Activated naive CD4-positive, alpha-beta T cell treated with anti-CD3 and anti-CD28 coated beads, Interleukin-2, amount 50 U/mL, for 24 hours (primary cell): Measurements from ENCODE around the gene ABLIM2.

ENCODE experiments used
- H3K27ac Mint-ChIP-seq: one replicate; pipeline ENCODE4 v1.8.0; 2021; ENCODE audit warnings: mild to moderate bottlenecking, mixed read lengths
- H3K27me3 Mint-ChIP-seq: one replicate; pipeline ENCODE4 v1.8.0; 2021; ENCODE audit warnings: mixed read lengths
- H3K36me3 Mint-ChIP-seq: one replicate; pipeline ENCODE4 v1.8.0; 2021; ENCODE audit warnings: mixed read lengths
- H3K4me1 Mint-ChIP-seq: one replicate; pipeline ENCODE4 v1.8.0; 2021; ENCODE audit warnings: mixed read lengths
- H3K4me3 Mint-ChIP-seq: one replicate; pipeline ENCODE4 v1.8.0; 2021; ENCODE audit warnings: mild to moderate bottlenecking, mixed read lengths
- H3K9me3 Mint-ChIP-seq: one replicate; pipeline ENCODE4 v1.8.0; 2021; ENCODE audit warnings: mixed read lengths

The ABLIM2 gene

DNA sequence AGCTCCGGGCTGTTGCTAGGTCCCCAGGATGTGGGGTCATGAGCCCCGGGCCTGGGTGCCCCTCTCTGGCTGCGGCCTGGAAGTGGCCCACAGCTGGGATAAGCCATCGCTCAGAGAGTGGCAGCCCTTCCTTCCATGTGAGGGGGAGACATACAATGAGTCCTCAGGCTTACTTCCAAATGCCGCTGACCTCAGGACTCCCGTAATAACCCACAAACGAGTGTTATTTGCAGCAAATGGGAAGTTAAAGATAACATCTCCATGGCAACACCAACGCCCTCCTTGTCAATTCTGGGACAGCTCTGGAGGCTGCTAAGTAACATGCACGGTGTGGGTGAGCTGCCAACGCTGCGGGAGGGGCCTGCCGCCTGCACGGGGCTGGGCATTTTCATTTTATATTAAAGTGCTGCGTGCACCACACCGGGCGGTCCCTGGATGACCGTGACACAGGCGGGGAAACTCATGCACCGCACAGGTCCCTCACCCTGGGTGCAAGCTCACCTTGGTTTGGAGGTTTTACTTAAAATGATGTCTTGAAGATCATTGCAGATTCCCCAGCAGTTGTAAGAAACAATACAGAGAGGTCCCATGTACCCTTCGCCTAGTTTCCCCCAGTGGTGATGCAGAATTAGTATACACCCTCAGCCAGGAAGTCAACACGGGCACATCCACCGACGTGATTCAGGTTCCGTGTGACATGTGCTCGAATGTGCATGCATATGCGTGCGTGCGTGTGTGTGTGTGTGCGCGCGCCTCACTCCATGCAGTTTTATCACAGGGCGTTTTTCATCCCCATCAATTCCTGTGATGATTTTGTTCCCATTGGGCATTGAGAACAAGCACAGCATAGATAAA is 79.4 kb downstream of the ABLIM2 start:
- Mint-ChIP-seq H3K9me3 (no peaks in the 10 kb centered on the region), H3K27me3 (no peaks in the 10 kb centered on the region), H3K27ac (no peak overlapping the region), H3K4me1 (no peaks in the 10 kb centered on the region), H3K4me3 (no peak overlapping the region), H3K36me3 (no peaks in the 10 kb centered on the region)

DNA sequence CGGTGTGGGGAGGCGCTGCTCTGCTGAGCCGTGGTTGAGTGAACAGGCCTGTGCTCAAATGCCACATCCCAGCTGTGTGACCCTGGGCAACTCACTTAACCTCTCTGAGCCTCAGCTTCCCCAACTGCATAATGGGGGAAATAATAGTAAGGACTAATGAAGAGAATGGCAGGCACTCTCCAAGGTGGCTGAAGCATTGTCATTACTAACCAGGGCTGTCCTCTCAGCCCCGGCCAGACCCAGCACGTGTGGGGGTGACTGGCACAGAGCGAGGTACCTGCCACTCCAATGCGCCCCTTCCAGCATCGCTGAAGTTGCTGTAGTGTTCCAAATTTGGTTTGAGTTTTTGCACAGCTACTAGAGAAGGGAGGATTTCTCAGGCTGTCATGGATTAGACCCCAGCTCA is 80.0 kb downstream of the ABLIM2 start:
- H3K4me1 Mint-ChIP-seq = no peaks in the 10 kb centered on the region
- no peak overlapping the region for H3K27ac Mint-ChIP-seq
- no peaks in the 10 kb centered on the region for H3K36me3 Mint-ChIP-seq
- H3K27me3 Mint-ChIP-seq = no peaks in the 10 kb centered on the region
- H3K9me3 Mint-ChIP-seq = no peaks in the 10 kb centered on the region
- H3K4me3 Mint-ChIP-seq = no peak overlapping the region

DNA sequence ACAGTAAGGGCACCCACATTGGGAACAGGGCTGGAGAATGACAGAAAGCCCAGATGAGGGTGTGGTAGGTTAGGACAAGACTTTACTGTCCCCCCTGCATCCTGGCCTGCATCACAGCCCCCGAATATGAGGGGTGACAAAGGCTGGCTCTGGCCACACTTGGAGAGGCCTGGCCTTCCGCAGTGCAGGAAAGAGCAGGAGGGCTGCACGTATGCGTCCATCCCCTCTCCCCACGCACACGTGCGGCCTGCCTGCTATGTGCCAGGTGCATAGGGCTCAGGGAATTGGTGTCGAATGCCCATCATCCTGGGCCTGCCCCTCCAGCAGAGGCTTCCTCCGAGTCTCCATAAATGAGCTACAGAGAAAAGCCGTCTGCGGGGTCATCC is 80.5 kb downstream of the ABLIM2 start:
- Mint-ChIP-seq H3K36me3 (no peaks in the 10 kb centered on the region), H3K27me3 (no peaks in the 10 kb centered on the region), H3K27ac (no peak overlapping the region), H3K4me1 (no peaks in the 10 kb centered on the region), H3K9me3 (no peaks in the 10 kb centered on the region), H3K4me3 (no peak overlapping the region)

DNA sequence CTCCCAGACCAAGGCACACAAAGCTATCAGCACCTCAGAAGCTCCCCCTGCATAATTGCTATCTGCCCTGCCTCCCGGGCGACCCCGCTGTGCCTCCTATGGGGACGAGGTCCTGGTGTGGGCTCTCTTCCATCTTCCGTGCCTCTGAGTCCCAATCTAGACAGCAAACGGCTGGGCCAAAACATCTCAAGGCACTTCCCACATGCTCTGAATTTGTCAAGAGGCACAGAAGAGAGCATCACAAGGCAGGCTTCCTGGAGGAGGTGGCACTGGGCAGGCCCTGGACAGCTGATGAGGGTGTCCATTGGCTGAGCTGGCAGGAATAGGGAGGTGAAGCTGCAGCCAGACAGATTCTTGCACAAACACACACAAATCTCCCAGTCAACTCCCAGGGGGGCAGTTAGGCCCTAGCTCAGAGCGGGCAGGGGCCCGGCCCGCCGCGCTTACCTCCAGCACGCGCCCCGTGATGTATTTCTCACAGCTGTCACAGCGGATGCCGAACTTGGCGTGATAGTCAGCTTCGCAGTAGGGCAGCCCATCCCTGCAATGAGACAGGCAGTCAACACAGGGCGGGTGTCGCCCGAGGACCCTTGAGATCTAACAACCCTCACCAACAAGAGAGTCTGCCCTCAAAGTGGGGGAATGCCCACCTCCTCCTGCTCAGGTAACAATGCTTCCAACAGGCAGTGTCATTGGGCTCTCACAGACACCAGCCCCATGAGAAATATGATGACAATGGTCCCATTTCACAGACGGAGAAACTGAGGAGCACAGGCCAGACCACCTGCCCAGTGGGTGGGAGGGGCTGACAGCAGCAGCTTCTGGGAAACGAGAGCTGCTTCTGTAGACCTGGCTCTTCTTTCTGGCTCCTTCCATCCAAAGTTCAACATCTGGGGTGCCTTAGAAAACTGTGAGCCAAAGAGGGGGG is 81.2 kb downstream of the ABLIM2 start:
- no peaks in the 10 kb centered on the region for H3K4me1 Mint-ChIP-seq
- no peaks in the 10 kb centered on the region for H3K36me3 Mint-ChIP-seq
- H3K9me3 Mint-ChIP-seq = no peaks in the 10 kb centered on the region
- H3K27me3 Mint-ChIP-seq = peaks cover 2% of the 10 kb centered on the region
- H3K27ac Mint-ChIP-seq = no peak overlapping the region
- no peak overlapping the region for H3K4me3 Mint-ChIP-seq

DNA sequence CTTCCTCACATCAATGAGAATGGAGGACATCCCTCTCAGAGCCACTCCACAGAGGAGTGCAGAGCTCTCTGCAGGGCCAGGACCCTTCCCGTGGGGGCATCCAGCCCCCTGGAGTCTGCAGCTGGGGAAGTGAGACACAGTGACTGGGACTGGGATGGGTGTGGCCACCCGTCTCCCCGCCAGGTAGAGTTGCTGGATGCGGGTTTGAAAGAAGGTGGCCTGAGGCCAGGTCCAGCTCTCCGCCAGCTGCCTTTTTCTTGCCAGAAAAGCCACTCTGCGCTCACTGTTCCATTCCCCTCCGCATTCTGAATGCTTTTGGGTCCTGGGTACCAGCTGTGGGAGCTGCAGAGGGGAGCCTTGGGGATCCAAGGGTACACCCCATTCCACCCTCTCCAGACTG is 82.6 kb downstream of the ABLIM2 start:
- H3K36me3 Mint-ChIP-seq = no peaks in the 10 kb centered on the region
- H3K9me3 Mint-ChIP-seq = no peaks in the 10 kb centered on the region
- H3K27ac Mint-ChIP-seq = no peak overlapping the region
- peaks cover 2% of the 10 kb centered on the region for H3K27me3 Mint-ChIP-seq
- no peak overlapping the region for H3K4me3 Mint-ChIP-seq
- H3K4me1 Mint-ChIP-seq = no peaks in the 10 kb centered on the region

DNA sequence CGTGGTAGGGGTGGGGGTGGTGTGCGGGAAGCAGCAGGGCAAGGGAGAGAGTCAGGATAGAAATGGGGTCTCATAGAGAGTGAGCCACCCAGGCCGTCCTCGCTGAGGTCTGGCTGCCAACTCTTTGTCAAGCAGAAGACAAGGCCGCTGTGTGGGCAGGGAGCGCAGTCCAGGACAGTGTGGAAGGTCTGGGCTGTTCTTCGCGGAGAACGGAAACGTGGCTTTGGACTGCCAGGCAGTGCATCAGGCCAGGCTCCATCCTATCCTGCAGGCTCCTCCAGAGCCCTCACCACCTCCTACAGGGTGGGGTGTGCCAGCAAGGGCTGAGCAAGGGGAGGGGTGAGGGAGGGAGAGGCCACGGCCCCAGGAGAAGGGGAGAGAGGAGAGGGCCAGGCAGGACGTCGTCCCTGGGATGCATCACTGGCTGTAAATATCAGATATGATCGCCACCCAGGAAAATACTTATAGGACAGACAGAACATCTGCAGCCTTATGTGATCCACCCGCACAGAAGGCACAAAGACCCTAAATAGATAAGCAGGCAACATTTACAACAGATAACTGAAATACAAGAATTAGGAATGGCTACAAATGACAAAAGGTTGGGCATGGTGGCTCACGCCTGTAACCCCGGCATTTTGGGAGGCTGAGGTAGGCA is 85.3 kb downstream of the ABLIM2 start:
- Mint-ChIP-seq H3K27me3 (peaks cover 2% of the 10 kb centered on the region), H3K4me1 (no peaks in the 10 kb centered on the region), H3K36me3 (no peaks in the 10 kb centered on the region), H3K9me3 (no peaks in the 10 kb centered on the region), H3K27ac (no peak overlapping the region), H3K4me3 (no peak overlapping the region)

DNA sequence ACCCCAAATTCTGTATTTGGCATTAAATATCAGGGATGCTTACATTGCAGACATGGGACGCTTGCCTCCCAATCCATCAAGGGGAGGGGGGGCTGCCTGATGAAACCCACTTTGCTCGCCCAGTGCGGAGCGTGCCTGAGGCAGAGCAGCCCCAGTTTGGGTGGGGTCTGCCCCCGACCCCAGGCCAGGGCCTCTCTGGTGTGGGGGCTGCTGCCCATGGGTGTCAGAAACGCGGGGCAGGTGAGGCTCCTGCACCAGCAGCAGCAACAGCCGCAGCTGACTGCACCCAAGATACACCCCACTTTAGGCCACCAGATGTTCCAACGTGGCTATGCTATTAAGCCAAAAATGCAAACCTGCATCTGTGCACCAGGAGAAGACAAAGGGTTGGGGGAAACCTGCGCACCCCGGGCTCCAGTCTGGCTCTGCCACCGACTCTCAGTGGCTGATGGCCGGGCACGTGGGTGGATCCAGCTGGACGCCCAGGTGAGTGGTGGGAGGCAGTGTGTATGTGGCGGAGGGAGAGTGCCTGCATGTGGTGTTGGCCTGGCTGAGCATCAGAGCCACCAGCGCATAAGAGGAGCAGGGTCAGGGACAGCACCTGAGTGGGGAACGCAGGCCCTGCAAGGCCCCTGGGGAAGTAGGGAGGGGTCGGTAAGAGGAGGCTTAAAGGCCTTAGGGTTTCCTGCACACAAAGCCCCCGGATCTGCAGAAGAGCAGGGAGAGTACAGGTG is 86.2 kb downstream of the ABLIM2 start:
- H3K4me1 Mint-ChIP-seq = no peaks in the 10 kb centered on the region
- no peaks in the 10 kb centered on the region for H3K36me3 Mint-ChIP-seq
- peaks cover 2% of the 10 kb centered on the region for H3K27me3 Mint-ChIP-seq
- no peaks in the 10 kb centered on the region for H3K9me3 Mint-ChIP-seq
- H3K27ac Mint-ChIP-seq = no peak overlapping the region
- H3K4me3 Mint-ChIP-seq = no peak overlapping the region

DNA sequence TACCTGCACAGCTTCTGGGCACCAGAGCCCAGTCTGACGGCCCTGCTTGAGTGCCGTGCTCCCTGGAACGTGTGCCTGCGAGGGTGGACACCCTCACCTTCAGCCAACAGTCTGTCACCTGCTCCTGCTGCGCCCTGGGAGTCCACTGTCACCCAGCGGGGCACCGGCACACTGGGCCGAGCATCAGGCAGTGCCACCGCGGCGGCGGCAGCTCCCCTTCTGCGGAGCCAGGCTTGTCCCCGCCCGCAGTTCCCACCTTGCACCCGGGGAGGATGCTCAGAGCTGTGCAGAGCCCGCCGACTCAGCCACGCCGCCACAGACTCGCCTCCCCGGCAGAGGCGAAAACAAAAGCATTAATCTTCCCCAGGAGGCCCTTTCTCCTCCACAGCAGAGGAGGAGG is 86.8 kb downstream of the ABLIM2 start:
- Mint-ChIP-seq H3K27me3 (peaks cover 2% of the 10 kb centered on the region), H3K4me3 (no peak overlapping the region), H3K27ac (no peak overlapping the region), H3K4me1 (no peaks in the 10 kb centered on the region), H3K36me3 (no peaks in the 10 kb centered on the region), H3K9me3 (no peaks in the 10 kb centered on the region)

DNA sequence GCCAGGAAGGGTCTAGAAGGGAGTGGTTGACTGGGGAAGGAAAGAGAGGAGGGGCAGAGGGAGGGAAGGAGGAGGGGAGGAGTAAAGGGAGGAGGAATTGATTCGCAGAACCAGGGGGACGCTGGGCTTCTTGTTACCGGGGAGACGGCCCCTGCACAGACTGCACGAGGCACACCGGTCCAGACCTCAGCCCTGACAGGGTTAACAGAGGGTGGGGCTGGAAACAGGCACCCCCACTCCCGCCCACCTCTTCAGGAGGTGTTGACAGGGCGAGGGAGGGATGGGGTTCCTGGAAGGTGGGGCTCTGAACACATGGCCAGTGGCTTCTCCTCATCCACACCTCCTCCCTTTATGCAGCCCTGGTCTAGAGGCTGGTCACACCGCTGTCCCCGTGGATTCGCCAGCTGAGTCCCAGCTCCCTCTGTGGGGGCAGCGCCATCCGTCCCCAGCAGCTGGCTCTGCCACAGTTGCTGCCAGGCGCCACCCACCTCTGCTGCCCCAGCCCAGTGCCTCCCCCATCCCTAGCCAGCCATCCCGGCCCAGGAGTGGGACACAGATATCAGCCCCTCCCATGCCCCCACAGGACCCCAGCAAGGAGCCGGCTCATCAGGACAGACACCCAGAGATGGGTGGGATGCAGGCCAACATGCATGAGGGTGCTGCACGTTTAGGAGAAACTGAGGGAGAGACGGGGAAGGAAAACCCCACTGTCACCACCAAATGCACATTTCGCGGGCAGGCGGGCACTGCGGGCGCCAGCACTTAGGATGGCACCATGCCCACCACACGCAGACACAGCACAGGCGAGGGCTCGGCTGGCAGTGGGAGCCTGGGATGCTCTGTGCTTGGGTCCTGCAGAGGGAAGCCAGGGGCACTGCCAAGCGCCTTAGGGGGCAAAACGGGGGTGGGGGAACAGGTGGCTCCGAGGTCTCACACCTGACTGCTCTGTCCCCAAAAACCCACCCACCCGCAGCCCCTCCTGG is 87.6 kb downstream of the ABLIM2 start:
- H3K36me3 Mint-ChIP-seq = no peaks in the 10 kb centered on the region
- no peaks in the 10 kb centered on the region for H3K9me3 Mint-ChIP-seq
- no peak overlapping the region for H3K27ac Mint-ChIP-seq
- H3K4me3 Mint-ChIP-seq = no peak overlapping the region
- no peaks in the 10 kb centered on the region for H3K4me1 Mint-ChIP-seq
- H3K27me3 Mint-ChIP-seq = peaks cover 2% of the 10 kb centered on the region

DNA sequence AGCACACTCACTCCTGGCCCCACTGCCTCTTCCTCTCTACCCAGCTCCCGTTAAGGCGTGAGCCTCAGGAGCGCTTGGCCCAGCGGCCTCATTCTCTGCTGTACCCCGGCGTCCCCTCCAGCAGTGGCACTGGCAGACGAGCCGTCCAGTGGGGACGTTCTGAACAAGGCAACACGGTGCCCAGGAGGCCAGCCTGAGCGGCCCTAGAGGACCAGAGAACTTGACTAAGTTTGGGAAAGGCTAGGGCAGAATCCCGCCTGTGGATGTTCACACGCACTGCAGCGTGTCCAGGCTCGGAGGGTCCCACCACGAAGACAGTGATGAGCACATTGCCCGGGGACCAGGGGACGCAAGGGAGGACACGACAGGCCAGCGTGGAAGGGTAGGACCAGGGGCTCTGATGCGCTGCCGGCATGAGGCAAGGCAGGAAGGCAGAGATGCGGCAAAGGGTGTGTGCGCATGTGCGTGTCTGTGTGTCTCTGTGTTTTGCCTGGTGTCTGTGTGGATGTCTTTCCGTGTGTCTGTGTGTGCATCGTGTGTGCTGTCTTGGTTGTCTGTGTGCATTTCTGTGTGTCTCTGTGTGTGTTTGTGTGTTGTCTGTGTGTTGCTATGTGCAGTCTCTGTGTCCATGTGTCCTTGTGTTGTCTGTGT is 89.4 kb downstream of the ABLIM2 start:
- peaks cover 6% of the 10 kb centered on the region for H3K9me3 Mint-ChIP-seq
- H3K4me3 Mint-ChIP-seq = no peak overlapping the region
- H3K36me3 Mint-ChIP-seq = peaks cover 4% of the 10 kb centered on the region

DNA sequence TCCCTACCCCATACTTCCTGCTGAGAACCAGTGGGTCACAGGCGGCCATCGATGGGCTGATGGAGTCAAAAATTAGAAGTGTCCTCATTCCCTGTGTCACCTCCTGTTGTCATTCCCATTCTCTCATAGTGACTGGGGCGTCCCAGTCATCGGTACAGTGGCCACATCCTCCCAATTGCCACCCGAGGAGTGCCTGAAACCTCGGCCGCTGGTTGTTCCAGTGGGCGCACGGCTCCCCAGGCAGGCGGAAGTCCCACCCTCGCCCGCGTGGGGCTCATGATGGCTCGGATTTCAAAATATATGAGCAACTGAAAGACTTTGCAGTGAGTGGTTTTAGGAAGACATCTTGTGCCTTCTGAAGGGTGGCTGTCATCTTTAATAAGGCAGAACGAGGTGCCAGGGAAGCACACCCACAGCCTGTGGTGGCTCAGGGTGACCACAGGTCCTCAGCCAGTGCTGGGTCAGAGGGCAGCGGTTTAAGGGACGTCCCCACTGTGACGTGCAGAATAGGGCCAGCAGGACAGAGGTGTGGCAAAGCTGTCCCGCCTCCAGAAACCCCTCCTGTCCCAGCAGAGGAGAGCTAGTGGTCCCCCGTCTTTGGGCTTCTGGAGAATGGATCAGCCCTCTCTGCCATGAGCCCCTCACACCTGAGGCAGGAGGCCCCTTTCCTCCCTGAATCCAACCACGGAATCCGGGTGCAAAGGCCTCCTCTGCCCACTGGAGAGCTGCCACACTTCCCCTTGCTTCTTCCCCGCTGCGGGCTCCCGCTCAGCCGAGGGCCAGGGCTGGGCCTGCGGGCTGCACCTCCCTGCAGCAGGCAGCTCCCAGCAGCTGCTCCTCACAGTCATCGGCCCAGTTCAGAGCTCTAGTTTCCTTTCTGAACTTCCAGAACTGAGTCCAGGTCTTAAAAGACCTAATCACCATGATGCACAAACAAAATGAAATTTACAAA is 90.4 kb downstream of the ABLIM2 start:
- Mint-ChIP-seq H3K27ac (no peak overlapping the region), H3K4me3 (no peak overlapping the region), H3K9me3 (peaks cover 12% of the 10 kb centered on the region), H3K4me1 (no peaks in the 10 kb centered on the region), H3K27me3 (peaks cover 2% of the 10 kb centered on the region), H3K36me3 (peaks cover 9% of the 10 kb centered on the region)

More for the DNA sequence above, 89.4 kb downstream of the ABLIM2 start:
- peaks cover 2% of the 10 kb centered on the region for H3K27me3 Mint-ChIP-seq
- H3K4me1 Mint-ChIP-seq = no peaks in the 10 kb centered on the region
- no peak overlapping the region for H3K27ac Mint-ChIP-seq

DNA sequence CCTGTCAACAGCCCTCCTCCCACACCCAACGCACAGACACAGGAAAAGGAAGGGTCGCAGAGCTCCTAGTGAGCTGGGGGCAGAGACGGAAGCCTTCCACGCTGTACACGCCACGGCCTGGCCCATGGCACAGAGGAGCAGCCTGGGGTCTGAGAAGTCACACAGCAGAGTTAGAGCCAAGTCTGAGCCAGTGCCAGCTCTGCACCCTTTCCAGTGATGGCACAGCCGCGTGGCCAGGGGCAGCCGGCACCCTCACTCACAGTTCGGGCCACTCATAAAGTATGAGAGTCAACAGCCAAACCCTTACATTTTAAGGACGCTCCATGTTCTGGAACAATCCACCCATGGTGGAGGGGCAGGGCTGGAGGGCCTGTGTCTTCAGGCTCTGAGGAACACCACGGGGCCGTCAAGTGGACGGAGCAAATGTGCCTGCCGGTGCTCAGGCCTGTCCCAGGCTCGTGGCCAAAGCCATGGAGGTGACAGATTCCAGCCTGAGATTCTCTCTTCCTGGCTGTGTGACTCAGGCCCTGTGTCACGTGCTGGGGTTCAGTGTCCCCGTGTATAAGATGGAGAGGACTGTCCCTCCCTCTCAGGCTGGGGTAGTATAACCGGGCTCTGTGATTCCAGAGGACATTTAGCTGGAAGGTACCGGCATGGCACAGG is 91.2 kb downstream of the ABLIM2 start:
- H3K36me3 Mint-ChIP-seq = peaks cover 9% of the 10 kb centered on the region
- H3K27me3 Mint-ChIP-seq = no peaks in the 10 kb centered on the region
- no peak overlapping the region for H3K27ac Mint-ChIP-seq
- no peaks in the 10 kb centered on the region for H3K4me1 Mint-ChIP-seq
- peaks cover 12% of the 10 kb centered on the region for H3K9me3 Mint-ChIP-seq
- no peak overlapping the region for H3K4me3 Mint-ChIP-seq
